ENCODE measurements around the gene ABLIM3.

ABLIM3 gene

GRCh38 chr5:149299451-149300054 lies 158.3 kb downstream of the ABLIM3 start:
- Histone ChIP-seq H3K4me3 (ENCODE audit: insufficient read depth, low read length, poor library complexity, severe bottlenecking) (no peak overlapping the region), H3K9me3 (ENCODE audit: insufficient read depth, low read length) (no peaks in the 10 kb centered on the region), H3K27me3 (ENCODE audit: low read length) (no peaks in the 10 kb centered on the region), H3K27ac (ENCODE audit: low read depth, low read length) (no peak overlapping the region), H3K9me2 (replicated peaks; ENCODE audit: insufficient read depth, low read length) (no peaks in the 10 kb centered on the region), H4K20me1 (ENCODE audit: low read depth, low read length) (no peaks in the 10 kb centered on the region), H3K4me2 (ENCODE audit: low read depth, low read length, poor library complexity, severe bottlenecking) (no peak overlapping the region), H3K36me3 (ENCODE audit: low read length) (no peaks in the 10 kb centered on the region), H3K79me2 (ENCODE audit: insufficient read depth, low read length) (no peaks in the 10 kb centered on the region), H3K9ac (ENCODE audit: low read length) (no peak overlapping the region), H2AFZ (ENCODE audit: low read depth, low read length, severe bottlenecking) (no peak overlapping the region), H3F3A (ENCODE audit: insufficient read depth) (no peaks in the 10 kb centered on the region; the same call in 1 of the 2 replicates)
- TF ChIP-seq EZH2phosphoT487 (conservative IDR thresholded peaks at IDR 0.05; ENCODE audit: low read length) (no peak), CTCF (IDR thresholded peaks at IDR 0.05; ENCODE audit: insufficient read depth, low read length, poor library complexity, severe bottlenecking) (no peak)

- Histone ChIP-seq H3K27ac (ENCODE audit: low read depth, low read length) (no peak overlapping the region), H3K4me3 (ENCODE audit: insufficient read depth, low read length, poor library complexity, severe bottlenecking) (no peak overlapping the region), H3K4me2 (ENCODE audit: low read depth, low read length, poor library complexity, severe bottlenecking) (no peak overlapping the region)
Measured at GRCh38 chr5:149300441-149300840, 159.1 kb downstream of the ABLIM3 start.

GRCh38 chr5:149301049-149301743 lies 159.9 kb downstream of the ABLIM3 start:
- no peaks in the 10 kb centered on the region for H3F3A ChIP-seq (ENCODE audit: insufficient read depth)
- H3K4me2 ChIP-seq (ENCODE audit: low read depth, low read length, poor library complexity, severe bottlenecking), result no peak overlapping the region
- H3K27me3 ChIP-seq (ENCODE audit: low read length), result no peaks in the 10 kb centered on the region
- no peaks in the 10 kb centered on the region for H4K20me1 ChIP-seq (ENCODE audit: low read depth, low read length)
- no peak overlapping the region for H3K9ac ChIP-seq (ENCODE audit: low read length)
- H3K36me3 ChIP-seq (ENCODE audit: low read length), result no peaks in the 10 kb centered on the region
- H3K9me3 ChIP-seq (ENCODE audit: insufficient read depth, low read length), result no peaks in the 10 kb centered on the region
- H3K27ac ChIP-seq (ENCODE audit: low read depth, low read length), result no peak overlapping the region
- TF ChIP-seq CTCF (IDR thresholded peaks at IDR 0.05; ENCODE audit: insufficient read depth, low read length, poor library complexity, severe bottlenecking) (no peak), EZH2phosphoT487 (conservative IDR thresholded peaks at IDR 0.05; ENCODE audit: low read length) (no peak)
- H3K79me2 ChIP-seq (ENCODE audit: insufficient read depth, low read length), result no peaks in the 10 kb centered on the region
- no peak overlapping the region for H3K4me3 ChIP-seq (ENCODE audit: insufficient read depth, low read length, poor library complexity, severe bottlenecking)
- H3K9me2 ChIP-seq (replicated peaks; ENCODE audit: insufficient read depth, low read length), result no peaks in the 10 kb centered on the region
- H2AFZ ChIP-seq (ENCODE audit: low read depth, low read length, severe bottlenecking), result no peak overlapping the region

More at GRCh38 chr5:149300441-149300840, 159.1 kb downstream of the ABLIM3 start:
- Histone ChIP-seq H3K27me3 (ENCODE audit: low read length) (no peaks in the 10 kb centered on the region), H3F3A (ENCODE audit: insufficient read depth) (no peaks in the 10 kb centered on the region; the same call in 1 of the 2 replicates), H4K20me1 (ENCODE audit: low read depth, low read length) (no peaks in the 10 kb centered on the region), H2AFZ (ENCODE audit: low read depth, low read length, severe bottlenecking) (no peak overlapping the region), H3K9ac (ENCODE audit: low read length) (no peak overlapping the region), H3K9me2 (replicated peaks; ENCODE audit: insufficient read depth, low read length) (no peaks in the 10 kb centered on the region), H3K79me2 (ENCODE audit: insufficient read depth, low read length) (no peaks in the 10 kb centered on the region), H3K9me3 (ENCODE audit: insufficient read depth, low read length) (no peaks in the 10 kb centered on the region), H3K36me3 (ENCODE audit: low read length) (no peaks in the 10 kb centered on the region)
- no peak for TF ChIP-seq CTCF (IDR thresholded peaks at IDR 0.05; ENCODE audit: insufficient read depth, low read length, poor library complexity, severe bottlenecking)
- TF ChIP-seq EZH2phosphoT487 (conservative IDR thresholded peaks at IDR 0.05; ENCODE audit: low read length), result no peak

All from SU-DHL-6 (cell line).